Amniotic epithelial cell (primary cell): ENCODE measurements around the gene DNPH1.
A peak's percentile ranks its signal among the peaks of the same experiment; 100 is the strongest.

Experiments used
- DNase-seq: peaks from one replicate; pipeline ENCODE4 v3.0.0-alpha.2; 2010; ENCODE audit warnings: low read depth

DNPH1 gene

GRCh38 chr6:43246301-43247113, 17.2 kb upstream of the DNPH1 start:
- DNase-seq = peak; percentile 74

GRCh38 chr6:43243664-43244321, 14.5 kb upstream of the DNPH1 start:
- DNase-seq = no peak

GRCh38 chr6:43242908-43243663, 13.8 kb upstream of the DNPH1 start, which contains the start of gene TTBK1:
Gene TTBK1 (plus strand): TSS chr6:43243481. CDS start chr6:43246661, 3,180 bp downstream.
- DNase-seq = no peak

GRCh38 chr6:43241446-43241845, 12.2 kb upstream of the DNPH1 start:
- no peak for DNase-seq

DNA sequence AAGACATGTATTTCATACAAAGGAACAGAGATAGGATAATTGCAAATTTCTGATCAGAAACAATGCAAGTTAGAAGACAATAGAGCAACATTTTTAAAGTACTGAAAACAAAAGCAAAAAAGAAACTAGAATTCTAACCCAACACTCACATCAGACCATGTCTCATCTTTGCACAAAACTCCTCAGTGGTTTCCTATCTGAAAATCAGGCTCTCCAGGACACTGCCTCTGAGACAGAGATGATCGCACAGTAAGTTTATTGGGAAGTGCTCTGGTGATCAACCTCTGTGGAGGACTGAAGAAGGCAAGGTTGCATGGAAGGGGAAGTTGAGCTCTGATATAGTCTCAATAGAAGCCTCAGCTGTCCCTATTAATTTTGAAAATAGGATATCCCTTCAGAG, 11.7 kb upstream of the DNPH1 start:
- DNase-seq = no peak

GRCh38 chr6:43239054-43239453, 9.8 kb upstream of the DNPH1 start:
- DNase-seq = no peak

- no peak for DNase-seq
These were observed 6.6 kb upstream of the DNPH1 start for GRCh38 chr6:43235841-43236240.

- no peak for DNase-seq
These were observed 2.6 kb upstream of the DNPH1 start for GRCh38 chr6:43231735-43232450.

GRCh38 chr6:43231053-43231452, 1.8 kb upstream of the DNPH1 start:
- DNase-seq = no peak

GRCh38 chr6:43229803-43230620, 731 bp upstream of the DNPH1 start:
- no peak for DNase-seq

DNA sequence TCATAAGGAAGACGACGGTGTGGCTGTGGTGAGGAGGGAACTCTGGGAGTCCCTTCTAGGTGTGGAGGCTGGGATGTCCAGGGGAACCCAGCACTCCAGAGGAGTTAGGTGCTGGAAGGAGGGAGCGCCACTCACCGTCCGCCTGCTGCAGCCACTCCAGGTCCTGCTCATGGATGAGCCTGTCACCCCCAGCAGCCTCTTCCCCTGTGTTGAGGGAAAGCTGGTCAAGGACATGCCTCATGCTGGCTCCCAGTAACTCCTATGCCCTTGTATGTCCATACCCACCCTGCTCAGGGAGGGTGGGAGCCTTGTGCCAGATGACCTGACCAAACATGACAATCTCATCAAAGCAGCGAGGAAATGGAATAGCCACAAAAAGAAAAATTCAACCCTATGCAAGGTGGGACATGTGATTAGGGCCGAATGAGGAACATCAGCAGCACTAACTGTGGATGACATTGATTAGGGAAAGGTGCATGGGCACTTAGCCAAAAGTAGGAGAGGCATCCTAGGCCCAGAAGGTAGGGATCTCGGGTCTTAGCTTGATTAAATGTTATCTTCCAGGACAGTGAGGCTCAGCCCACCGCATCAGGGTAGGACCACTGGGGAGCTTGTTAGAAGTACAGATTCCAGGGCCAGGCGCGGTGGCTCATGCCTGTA, 3.0 kb downstream of the DNPH1 start:
- DNase-seq = no peak

- DNase-seq = no peak
These were observed 6.1 kb downstream of the DNPH1 start for GRCh38 chr6:43223175-43223574.

DNA sequence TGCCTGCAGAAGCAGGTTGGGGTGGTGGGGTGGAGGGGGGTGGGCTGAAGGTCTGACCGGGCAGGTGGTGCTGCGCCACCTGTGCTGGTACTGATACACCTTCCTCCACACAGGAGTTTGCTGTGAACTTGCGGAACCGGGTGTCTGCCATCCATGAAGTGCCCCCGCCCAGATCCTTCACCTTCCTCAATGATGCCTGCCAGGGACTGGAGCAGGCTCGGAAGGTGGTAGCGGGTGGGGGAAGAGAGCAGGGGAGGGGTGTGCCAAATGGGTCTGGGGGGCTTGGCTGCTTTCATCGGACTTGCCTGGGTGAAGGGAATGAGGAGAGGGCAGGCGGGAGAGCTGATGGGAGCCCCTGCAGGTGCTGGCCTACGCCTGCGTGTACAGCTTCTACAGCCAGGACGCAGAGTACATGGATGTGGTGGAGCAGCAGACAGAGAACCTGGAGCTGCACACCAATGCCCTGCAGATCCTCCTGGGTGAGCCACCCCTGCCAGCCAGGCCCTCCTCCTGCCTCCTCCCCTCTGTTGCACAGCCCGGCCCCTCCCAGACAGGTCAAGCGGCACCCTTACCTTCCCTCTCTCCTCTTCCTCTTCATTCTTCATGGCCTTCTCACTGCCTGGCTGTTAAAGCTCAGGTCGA, 6.7 kb downstream of the DNPH1 start:
- DNase-seq = no peak

- no peak for DNase-seq
These were observed 8.0 kb downstream of the DNPH1 start for GRCh38 chr6:43221046-43221972.

DNA sequence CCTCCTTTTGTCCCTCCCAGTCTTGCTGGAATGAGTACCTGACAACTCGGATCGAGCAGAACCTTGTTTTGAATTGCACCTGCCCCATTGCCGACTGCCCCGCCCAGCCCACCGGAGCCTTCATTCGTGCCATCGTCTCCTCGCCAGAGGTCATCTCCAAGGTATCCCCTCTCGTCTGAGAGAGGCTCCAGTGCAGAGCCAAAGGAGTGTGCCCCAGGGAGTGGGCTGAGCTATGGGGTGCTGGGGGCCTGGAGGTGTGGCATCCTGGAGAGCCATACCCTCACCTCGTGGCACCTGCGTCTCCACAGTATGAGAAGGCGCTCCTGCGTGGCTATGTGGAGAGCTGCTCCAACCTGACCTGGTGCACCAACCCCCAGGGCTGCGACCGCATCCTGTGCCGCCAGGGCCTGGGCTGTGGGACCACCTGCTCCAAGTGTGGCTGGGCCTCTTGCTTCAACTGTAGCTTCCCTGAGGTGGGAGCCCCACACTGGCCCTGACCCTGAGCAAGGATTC, 8.8 kb downstream of the DNPH1 start:
- no peak for DNase-seq

DNA sequence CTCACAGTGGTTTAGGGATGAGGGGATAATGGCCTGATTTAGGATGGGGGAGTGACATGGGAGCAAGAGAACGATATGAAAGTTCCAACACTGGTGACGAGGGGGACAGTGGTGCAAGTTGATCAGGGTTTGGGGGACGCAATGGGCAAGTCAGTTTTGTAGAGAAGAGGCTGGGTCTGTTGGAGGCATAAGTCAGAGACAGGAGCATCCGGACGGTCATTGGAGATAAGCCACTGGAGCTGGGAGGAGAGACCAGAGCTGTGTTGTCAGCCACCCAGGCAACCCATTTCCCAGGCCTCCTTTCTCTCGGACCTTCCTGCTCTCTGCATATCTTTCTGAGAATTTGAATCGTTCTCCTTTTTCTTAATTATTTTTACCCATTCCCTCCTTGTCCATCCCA, 9.5 kb downstream of the DNPH1 start:
- no peak for DNase-seq

- DNase-seq = no peak
These were observed 10.2 kb downstream of the DNPH1 start for GRCh38 chr6:43219119-43219518.

DNA sequence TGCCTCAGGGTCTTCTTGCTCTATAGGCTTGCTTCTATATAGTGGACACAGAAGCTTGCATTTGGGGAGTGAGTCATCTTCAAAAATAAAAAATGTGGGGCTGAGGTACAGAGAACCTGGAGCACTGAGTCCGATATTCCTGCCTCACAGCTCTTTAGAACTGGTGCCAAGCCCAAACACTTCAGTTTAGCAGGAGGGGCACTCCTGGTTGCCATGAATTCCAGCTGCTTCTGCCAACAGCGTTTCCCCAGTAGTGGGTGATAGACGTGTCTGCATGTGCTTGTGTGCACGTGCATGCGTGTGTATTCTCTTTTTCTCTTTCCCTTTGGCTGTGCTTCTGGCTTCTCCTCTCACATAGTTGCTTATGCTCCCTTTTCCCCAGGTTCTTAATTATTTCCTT, 11.9 kb downstream of the DNPH1 start:
- no peak for DNase-seq

GRCh38 chr6:43216200-43216599, 13.1 kb downstream of the DNPH1 start:
- no peak for DNase-seq
